Endothelial cell of hepatic sinusoid (primary cell): ENCODE measurements around the gene SLC6A17.

ENCODE experiments used
- in situ Hi-C: cut with HindIII; loops from 2 replicates; pipeline ENCODE4 v1.10.0; 2017; ENCODE audit warnings: low sequenced_read_pairs

SLC6A17 gene

DNA sequence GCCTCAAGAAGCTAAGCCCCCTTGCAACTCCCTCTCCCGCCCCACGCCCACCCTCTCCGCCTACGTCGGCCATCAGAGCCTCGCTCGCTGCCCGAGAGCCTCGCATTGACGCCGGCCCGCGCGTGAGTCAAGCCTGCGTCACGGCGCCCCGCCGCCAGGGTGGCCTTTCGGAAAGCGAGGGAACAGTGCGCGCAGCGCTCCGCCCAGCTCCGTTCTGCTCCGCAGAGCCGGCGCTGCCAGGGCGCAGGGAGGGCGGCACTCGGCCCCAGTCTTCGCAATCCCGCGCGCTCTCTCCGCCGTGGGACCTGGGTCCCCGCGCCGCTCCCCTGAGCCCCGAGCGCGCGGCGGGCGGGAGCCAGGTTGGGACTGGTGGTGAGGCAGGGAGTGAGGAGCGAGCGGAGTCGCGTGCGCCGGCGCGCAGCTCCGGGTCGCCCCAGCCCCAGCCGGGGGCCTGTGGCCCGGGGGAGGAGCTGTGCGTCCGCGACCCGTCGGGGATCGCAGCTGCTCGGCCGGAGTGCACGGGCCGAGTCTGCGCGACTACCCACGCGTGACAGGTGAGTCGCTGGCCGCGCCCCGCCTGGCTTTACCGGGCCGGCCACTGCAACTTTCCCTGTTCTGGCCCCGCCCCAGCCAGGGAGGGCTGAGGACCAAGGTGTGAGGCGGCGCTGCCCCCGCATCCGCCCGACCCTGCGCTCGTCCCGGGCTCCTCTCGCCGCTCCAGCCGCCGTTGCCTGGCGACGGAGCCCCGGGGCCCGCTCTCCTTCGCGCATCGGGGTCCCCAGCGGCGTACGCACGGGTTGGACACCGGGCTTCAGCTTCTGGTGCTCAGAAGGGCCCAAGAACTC, at the start of gene SLC6A17:
Gene SLC6A17, plus strand, starts transcription at position 165 of the 845 bp plus-strand sequence. CDS start 16,436 bp downstream, outside the sequence.
- in situ Hi-C loops: no loop called here

- in situ Hi-C loops: no loop called here
Observed at GRCh38 chr1:110102081-110102480, 48.2 kb upstream of the SLC6A17 start.

GRCh38 chr1:110106013-110106941, 44.0 kb upstream of the SLC6A17 start:
- in situ Hi-C loops: no loop called here

DNA sequence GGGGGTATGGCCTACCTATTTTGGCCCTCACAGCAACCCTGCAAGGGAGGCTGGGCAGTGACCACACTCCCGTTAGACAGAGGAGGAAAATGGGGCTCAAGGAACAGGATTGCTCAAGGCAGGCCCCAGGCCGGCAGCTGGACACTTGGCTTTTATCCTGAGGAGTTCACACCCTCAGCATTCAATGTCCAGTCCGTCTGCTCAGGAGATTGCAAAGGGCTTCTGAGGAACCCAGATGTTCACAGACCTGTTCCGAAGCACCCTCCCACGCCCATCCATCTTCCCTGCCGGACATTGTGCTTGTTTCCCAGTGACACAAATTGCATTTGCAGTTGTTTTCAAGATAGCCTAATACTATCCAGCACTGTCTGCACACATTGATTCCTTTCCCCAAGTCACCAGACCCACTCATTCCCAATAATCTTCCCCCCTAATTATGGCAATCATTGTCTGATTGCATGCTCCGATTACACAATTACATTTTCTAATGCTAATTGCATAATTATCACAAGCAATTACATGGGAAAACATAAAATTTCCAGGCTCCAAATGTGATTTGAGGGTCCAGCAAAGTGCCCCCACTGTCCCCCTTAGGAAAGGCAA, 42.3 kb upstream of the SLC6A17 start:
- in situ Hi-C loops: no loop called here

- in situ Hi-C loops: no loop called here
Observed at GRCh38 chr1:110111081-110111480, 39.2 kb upstream of the SLC6A17 start.

GRCh38 chr1:110112143-110112542, 38.2 kb upstream of the SLC6A17 start, which contains the start of gene UBL4B:
Gene UBL4B (plus strand): TSS chr1:110112443. CDS start chr1:110112535, 92 bp downstream.
- in situ Hi-C loops: no loop called here

DNA sequence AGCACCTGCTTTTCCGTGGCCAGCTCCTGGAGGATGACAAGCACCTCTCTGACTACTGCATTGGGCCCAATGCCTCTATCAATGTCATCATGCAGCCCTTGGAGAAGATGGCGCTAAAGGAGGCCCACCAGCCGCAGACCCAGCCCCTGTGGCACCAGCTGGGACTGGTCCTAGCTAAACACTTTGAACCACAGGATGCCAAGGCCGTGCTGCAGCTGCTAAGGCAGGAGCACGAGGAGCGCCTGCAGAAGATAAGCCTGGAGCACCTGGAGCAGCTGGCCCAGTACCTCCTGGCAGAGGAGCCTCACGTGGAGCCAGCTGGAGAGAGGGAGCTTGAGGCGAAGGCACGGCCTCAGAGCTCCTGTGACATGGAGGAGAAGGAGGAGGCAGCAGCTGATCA, 37.6 kb upstream of the SLC6A17 start:
- in situ Hi-C loops: no loop called here

GRCh38 chr1:110113551-110113950, 36.7 kb upstream of the SLC6A17 start:
- in situ Hi-C loops: no loop called here

GRCh38 chr1:110114173-110114572, 36.1 kb upstream of the SLC6A17 start:
- in situ Hi-C loops: no loop called here

- in situ Hi-C loops: no loop called here
Observed at GRCh38 chr1:110114784-110115183, 35.5 kb upstream of the SLC6A17 start.

DNA sequence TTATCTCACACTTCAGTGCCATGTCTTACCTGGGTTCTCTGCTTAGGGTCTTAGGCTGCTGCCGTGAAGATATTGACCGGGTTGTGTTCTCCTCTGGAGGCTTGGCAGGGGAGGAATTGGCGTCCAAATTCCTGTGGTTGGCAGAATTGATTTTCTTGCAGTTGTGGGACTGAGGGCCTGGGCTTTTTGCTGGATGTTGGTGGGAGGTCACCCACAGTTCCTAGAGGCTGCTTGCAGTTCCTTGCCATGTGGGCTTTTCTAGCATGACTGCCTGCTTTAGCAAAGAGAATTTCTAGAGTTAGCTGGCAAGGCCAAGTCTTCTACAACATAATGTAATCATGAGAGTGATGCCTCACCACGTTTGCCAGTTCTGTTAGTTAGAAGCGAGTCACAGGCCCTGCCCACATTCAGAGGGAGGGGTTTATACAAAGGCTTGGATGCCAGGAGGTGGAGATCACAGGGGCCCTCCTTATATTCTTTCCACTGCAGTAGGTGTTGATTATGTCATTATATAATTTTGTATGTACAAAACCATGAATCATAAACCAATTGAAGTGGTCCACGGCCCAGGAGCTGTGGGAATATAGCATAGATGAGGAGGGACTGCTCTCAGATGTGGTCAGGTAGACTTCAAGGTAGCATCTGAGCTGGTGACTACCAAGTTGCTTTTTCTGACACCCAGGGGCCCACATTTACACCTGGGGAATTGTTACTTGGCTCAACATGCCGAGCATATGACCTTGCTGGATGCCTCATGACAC, 31.5 kb upstream of the SLC6A17 start:
- in situ Hi-C loops: no loop called here

- in situ Hi-C loops: no loop called here
Observed at GRCh38 chr1:110119843-110120242, 30.5 kb upstream of the SLC6A17 start.

DNA sequence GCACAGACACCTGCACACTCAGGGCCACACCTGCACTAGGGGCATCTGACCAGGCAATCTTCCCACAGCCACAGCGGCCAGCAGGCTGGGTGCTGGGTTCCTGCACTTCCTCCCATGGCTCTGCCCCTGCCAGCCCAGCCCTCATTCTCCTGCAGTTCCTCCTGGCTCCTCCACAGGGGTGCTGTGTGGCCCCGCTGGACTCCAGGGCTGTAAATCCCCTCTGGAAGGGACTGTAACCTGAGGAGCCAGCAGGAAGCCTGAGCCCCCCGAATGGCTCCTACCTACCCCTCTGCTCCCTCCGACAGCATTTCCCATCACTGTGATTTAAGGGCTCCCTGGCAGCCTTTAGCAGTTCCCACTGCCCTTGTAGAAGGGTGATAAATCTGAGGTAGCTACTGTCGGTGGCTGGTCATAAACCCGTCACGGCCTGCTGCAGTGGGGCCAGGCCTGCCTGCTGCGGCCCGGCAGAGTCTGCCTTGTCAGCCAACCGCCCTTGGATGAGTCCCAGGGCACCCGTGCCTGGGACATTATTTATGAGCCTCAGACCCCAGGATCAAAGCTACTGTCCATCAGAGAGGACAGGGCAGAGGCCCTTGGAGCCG, 29.2 kb upstream of the SLC6A17 start:
- in situ Hi-C loops: no loop called here

DNA sequence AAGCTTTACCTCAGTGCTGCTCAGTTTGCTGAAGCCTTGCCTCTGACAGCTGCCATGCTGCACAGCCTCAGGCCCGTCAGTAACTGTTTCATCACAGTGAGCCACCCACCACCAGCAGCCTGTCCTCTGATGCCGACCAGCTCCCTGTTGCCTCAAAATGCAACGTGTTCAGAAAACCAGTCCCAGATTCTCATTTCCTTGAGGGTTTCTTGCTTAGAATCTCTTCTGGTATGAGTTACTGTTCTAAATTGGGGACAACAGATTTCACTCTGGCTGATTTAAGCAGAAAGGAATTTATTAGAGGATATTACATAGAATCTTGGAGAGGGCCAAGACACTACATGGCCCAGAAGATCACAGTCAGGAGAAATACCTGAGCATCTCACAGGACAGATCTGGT, 27.1 kb upstream of the SLC6A17 start:
- in situ Hi-C loops: no loop called here

GRCh38 chr1:110125810-110126209, 24.5 kb upstream of the SLC6A17 start:
- in situ Hi-C loops: no loop called here

- in situ Hi-C loops: no loop called here
Observed at GRCh38 chr1:110130113-110130591, 20.1 kb upstream of the SLC6A17 start.

GRCh38 chr1:110130989-110131388, 19.3 kb upstream of the SLC6A17 start:
- in situ Hi-C loops: no loop called here

DNA sequence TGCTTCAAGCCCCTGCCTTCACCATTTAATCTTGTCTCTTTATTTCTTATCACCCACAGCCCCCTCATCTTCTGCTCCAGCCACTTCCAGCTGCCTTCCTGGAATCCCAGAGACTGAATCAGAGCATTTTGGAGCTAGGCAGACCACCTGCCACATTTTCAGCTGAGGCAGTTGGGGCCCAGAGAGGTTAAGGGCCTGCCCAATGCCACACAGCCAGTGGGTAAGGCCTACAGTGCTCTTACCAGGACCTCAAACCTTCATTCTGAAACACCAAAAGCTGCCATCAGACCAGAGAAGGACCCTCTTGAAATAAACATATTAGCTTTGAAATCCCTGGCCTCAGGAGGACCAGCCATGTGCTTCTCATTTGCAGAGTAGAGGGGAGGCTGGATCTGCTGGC, 17.6 kb upstream of the SLC6A17 start:
- in situ Hi-C loops: no loop called here

GRCh38 chr1:110133436-110133835, 16.9 kb upstream of the SLC6A17 start:
- in situ Hi-C loops: no loop called here

DNA sequence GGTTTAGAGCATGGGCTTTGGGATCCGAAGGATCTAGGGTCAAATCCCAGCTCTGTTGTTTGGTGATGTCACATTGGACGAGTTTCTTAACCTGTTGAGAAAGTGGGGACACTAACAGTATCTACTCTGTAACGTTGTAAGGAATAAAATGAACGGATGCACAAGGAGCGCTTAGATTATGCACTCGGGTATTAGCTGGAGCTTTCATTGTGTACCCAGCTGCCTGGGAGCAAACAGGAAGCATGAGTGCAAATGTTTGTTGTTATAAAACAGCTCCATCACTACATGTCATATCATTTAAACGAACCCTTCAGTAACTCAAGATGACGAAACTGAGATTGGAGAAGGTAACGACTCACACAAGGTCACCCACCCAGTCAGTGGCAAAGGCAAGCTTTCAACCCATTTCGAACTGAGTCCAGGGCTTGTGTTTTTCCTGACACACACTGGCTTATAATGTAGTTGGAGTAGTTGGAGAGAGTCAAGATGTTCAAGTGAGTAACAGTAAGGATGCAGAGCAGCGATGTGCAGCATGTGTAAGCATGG, 16.2 kb upstream of the SLC6A17 start:
- in situ Hi-C loops: no loop called here
